Common myeloid progenitor, CD34-positive (primary cell): ENCODE data around the gene KIAA1191.

Experiments used
- CTCF ChIA-PET: fragments of 350-600 bp; sonication (Branson Sonifier 250); formaldehyde crosslinking; loops from one replicate; lab custom pipeline; 2021; ENCODE audit warnings: antibody characterized with exemption; lab: Charles Lee
- POLR2A ChIA-PET: fragments of 350-600 bp; sonication (Branson Sonifier 250); formaldehyde crosslinking; loops from one replicate; lab custom pipeline; 2021; ENCODE audit warnings: antibody characterized with exemption; lab: Charles Lee
- DNase-seq, 3 donors: peaks; one replicate each; pipeline versions ENCODE4 v3.0.0 to v3.0.0-alpha.2; 2013
- H3K27ac ChIP-seq, 2 experiments: 1 replicate in 1 of 2; 2 replicates in 1 of 2; pipeline ENCODE4 v1.7.0; 2013; ENCODE audit warnings: inconsistent platforms in 2 of 2, low read length in 2 of 2, mild to moderate bottlenecking in 2 of 2, low read depth in 1 of 2, moderate library complexity in 1 of 2; ENCODE audit not compliant: severe bottlenecking in 2 of 2, insufficient read depth in 1 of 2, poor library complexity in 1 of 2
- H3K27me3 ChIP-seq, 5 experiments: replicated peaks in 2 of 5; 1 replicate in 3 of 5; 2 replicates in 2 of 5; pipeline versions ENCODE4 v1.6.1 to v1.7.0; 2013; ENCODE audit warnings: low read length in 4 of 5, mild to moderate bottlenecking in 2 of 5, moderate library complexity in 2 of 5, inconsistent platforms in 1 of 5; ENCODE audit not compliant: insufficient read depth in 5 of 5, control insufficient read depth in 4 of 5
- H3K36me3 ChIP-seq, 4 experiments: 1 replicate in 2 of 4; 2 replicates in 2 of 4; pipeline versions ENCODE4 v1.6.1 to v1.7.0; 2013; ENCODE audit warnings: low read length in 3 of 4, control low read depth in 1 of 4, mild to moderate bottlenecking in 1 of 4; ENCODE audit not compliant: control insufficient read depth in 4 of 4, insufficient read depth in 4 of 4
- H3K4me1 ChIP-seq, 4 experiments: 1 replicate in 3 of 4; 2 replicates in 1 of 4; pipeline versions ENCODE4 v1.6.1 to v1.7.1; 2013; ENCODE audit warnings: low read length in 3 of 4, mild to moderate bottlenecking in 3 of 4, control low read depth in 1 of 4, inconsistent platforms in 1 of 4, moderate library complexity in 1 of 4; ENCODE audit not compliant: control insufficient read depth in 4 of 4, insufficient read depth in 4 of 4; ENCODE audit errors: control extremely low read depth in 1 of 4
- H3K4me3 ChIP-seq, 7 experiments: 1 replicate in 4 of 7; 2 replicates in 3 of 7; pipeline versions ENCODE4 v1.5.1 to v1.7.0; 2013; ENCODE audit warnings: mild to moderate bottlenecking in 7 of 7, low read length in 6 of 7, moderate library complexity in 6 of 7, inconsistent platforms in 2 of 7, low read depth in 2 of 7, control low read depth in 1 of 7; ENCODE audit not compliant: insufficient read depth in 4 of 7, control insufficient read depth in 1 of 7; ENCODE audit errors: extremely low read depth in 1 of 7
- H3K9me3 ChIP-seq, 5 experiments: 1 replicate in 4 of 5; 2 replicates in 1 of 5; pipeline versions ENCODE4 v1.6.1 to v1.7.1; 2013; ENCODE audit warnings: low read length in 4 of 5, mild to moderate bottlenecking in 2 of 5, inconsistent platforms in 1 of 5, low read depth in 1 of 5, moderate library complexity in 1 of 5; ENCODE audit not compliant: control insufficient read depth in 4 of 5, insufficient read depth in 2 of 5; ENCODE audit errors: control extremely low read depth in 1 of 5
- WGBS: methylation state at CpG from one replicate; pipeline ENCODE4 v1.1.5; 2013; ENCODE audit not compliant: insufficient coverage; 5-methylcytosine and 5-hydroxymethylcytosine counted together

Gene KIAA1191

GRCh38 chr5:176394881-176395675 is 33.5 kb upstream of the KIAA1191 start:
- Histone ChIP-seq H3K36me3 (peaks cover 3 to 36% (median 15%) of the 10 kb centered on the region in 4 experiments), H3K4me1 (peaks cover 0 to 21% (median 0%) of the 10 kb centered on the region in 4 experiments), H3K9me3 (no peaks in the 10 kb centered on the region), H3K27me3 (no peaks in the 10 kb centered on the region), H3K4me3 (no peak overlapping the region), H3K27ac (no peak overlapping the region)
- POLR2A ChIA-PET = interaction anchor here (0.6 kb wide), 1 partner anchor 577 kb away, joined by 3 read pairs; no protein-coding TSS in a partner anchor
- WGBS = 97% methylated on average over 5 of the region's 11 CpGs
- CTCF ChIA-PET = interaction anchor here (1.3 kb wide), 1 partner anchor 15 kb away, joined by 3 read pairs; no protein-coding TSS in a partner anchor
- no peak for DNase-seq

- Histone ChIP-seq H3K36me3 (peaks cover 3 to 36% (median 15%) of the 10 kb centered on the region in 4 experiments), H3K9me3 (no peaks in the 10 kb centered on the region), H3K27ac (no peak overlapping the region), H3K27me3 (no peaks in the 10 kb centered on the region), H3K4me1 (peaks cover 0 to 27% (median 6%) of the 10 kb centered on the region in 4 experiments), H3K4me3 (no peak overlapping the region)
- ChIA-PET POLR2A (no interaction called here), CTCF (interaction anchor here (0.9 kb wide), 1 partner anchor 10 kb away, joined by 3 read pairs; no protein-coding TSS in a partner anchor)
- 98% methylated on average over 9 of the region's 9 CpGs for whole genome bisulfite sequencing
- DNase-seq = no peak
Measured at GRCh38 chr5:176394096-176394495, 32.5 kb upstream of the KIAA1191 start.

DNA sequence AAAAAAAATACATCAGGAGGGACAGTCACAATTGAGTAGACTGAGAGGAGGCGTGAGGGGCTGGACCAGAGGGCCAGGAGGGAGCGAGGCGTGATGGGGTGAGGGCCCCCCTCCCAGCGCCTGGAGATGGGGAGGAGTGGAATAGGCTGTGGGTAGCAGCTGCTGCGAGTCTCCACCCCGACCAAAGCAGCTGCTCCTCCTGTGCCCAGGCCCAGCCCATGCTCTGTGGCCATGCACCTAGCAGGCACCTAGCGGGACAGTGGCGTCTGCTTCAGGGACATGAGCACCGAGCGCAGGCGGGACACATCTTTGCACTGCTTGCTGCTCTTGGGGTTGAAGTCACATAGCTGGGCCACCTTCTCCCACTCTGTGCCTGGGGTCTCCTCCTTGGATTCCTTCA is 31.0 kb upstream of the KIAA1191 start:
- Histone ChIP-seq H3K27me3 (no peaks in the 10 kb centered on the region), H3K27ac (no peak overlapping the region), H3K9me3 (no peaks in the 10 kb centered on the region), H3K4me1 (peaks cover 4 to 29% (median 13%) of the 10 kb centered on the region in 4 experiments), H3K4me3 (no peak overlapping the region), H3K36me3 (peaks cover 3 to 32% (median 14%) of the 10 kb centered on the region in 4 experiments)
- WGBS = 99% methylated on average over 11 of the region's 11 CpGs
- CTCF ChIA-PET = interaction anchor here (0.8 to 2.1 kb wide), 3 partner anchors 8 to 30 kb away, joined by 3 to 4 read pairs (median 4); partner anchors contain the start of gene CLTB
- DNase-seq = no peak
- POLR2A ChIA-PET = no interaction called here

DNA sequence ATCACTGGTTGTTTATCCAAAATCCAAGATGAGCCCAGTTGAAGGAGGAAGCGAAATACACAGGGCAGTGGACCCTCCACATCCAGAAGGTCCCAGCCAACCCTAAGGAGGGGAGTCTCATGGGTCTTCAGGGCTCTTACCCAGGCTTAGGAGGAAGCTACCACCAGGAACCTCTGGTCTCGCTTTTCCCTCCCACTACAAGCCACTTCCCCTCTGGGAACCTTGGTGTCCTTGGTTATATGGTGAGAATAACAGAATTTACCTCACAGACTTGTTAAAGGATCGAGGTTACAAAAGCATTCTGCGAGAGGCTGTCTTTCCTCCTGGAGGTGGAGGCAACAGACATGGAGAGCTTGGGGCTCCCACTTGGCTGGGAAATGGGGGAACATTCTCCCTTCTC is 30.4 kb upstream of the KIAA1191 start:
- H3K27ac ChIP-seq = no peak overlapping the region

GRCh38 chr5:176391479-176391878 is 29.9 kb upstream of the KIAA1191 start:
- WGBS = 100% methylated on average over 4 of the region's 4 CpGs
- H3K27ac ChIP-seq = no peak overlapping the region
- no peak overlapping the region for H3K4me3 ChIP-seq
- DNase-seq = no peak
- H3K9me3 ChIP-seq = no peaks in the 10 kb centered on the region
- peaks cover 5 to 34% (median 17%) of the 10 kb centered on the region in 4 experiments for H3K36me3 ChIP-seq
- no peaks in the 10 kb centered on the region for H3K27me3 ChIP-seq
- POLR2A ChIA-PET = no interaction called here
- peaks cover 4 to 39% (median 21%) of the 10 kb centered on the region in 4 experiments for H3K4me1 ChIP-seq
- CTCF ChIA-PET = interaction anchor here (1.8 to 2.1 kb wide), 3 partner anchors 9 to 24 kb away, joined by 4 to 6 read pairs (median 4); partner anchors contain the start of gene CLTB

More for the DNA sequence above, 30.4 kb upstream of the KIAA1191 start:
- Histone ChIP-seq H3K9me3 (no peaks in the 10 kb centered on the region), H3K27me3 (no peaks in the 10 kb centered on the region), H3K4me1 (peaks cover 4 to 34% (median 19%) of the 10 kb centered on the region in 4 experiments), H3K36me3 (peaks cover 3 to 32% (median 14%) of the 10 kb centered on the region in 4 experiments), H3K4me3 (no peak overlapping the region)
- no peak for DNase-seq
- ChIA-PET POLR2A (no interaction called here), CTCF (interaction anchor here (0.8 to 2.1 kb wide), 4 partner anchors 9 to 30 kb away, joined by 3 to 6 read pairs (median 4); partner anchors contain the start of gene CLTB)
- 90% methylated on average over 2 of the region's 4 CpGs for WGBS

GRCh38 chr5:176389135-176390123 is 27.9 kb upstream of the KIAA1191 start:
- DNase-seq = no peak
- Histone ChIP-seq H3K27ac (peak overlapping the region; percentile 89 to 94), H3K27me3 (no peaks in the 10 kb centered on the region), H3K4me1 (peaks cover 4 to 44% (median 22%) of the 10 kb centered on the region in 4 experiments), H3K9me3 (no peaks in the 10 kb centered on the region), H3K36me3 (peaks cover 15 to 46% (median 28%) of the 10 kb centered on the region in 4 experiments), H3K4me3 (peak overlapping the region; percentile 81 to 94 (median 85))
- CTCF ChIA-PET = interaction anchor here (1.4 kb wide), 1 partner anchor 8 kb away, joined by 4 read pairs; no protein-coding TSS in a partner anchor
- WGBS = 19% methylated on average over 33 of the region's 41 CpGs
- POLR2A ChIA-PET = interaction anchor here (1.1 kb wide), 1 partner anchor 28 kb away, joined by 4 read pairs; the partner anchor contains the start of gene KIAA1191
